ENCODE measurements around the gene RNF115. TPM values are rescaled to one million over a fixed set of nuclear protein-coding genes. Genes with fewer than 3 reads are reported as not detected.
A peak's percentile ranks its signal among the peaks of the same experiment; 100 is the strongest.

Gene RNF115
- total and polyA plus RNA-seq, 2 donors from 2014 or later = 12.3 to 18.0 TPM

GRCh38 chr1:145710291-145711027 is 113.4 kb downstream of the RNF115 start:
- H3K4me1 ChIP-seq (ENCODE audit: control insufficient read depth in 2 of 3, insufficient read depth in 2 of 3, low read depth in 1 of 3, low read length in 3 of 3) = peaks cover 4 to 35% (median 31%) of the 10 kb centered on the region in 3 donors
- H3K9me3 ChIP-seq (ENCODE audit: control insufficient read depth in 2 of 3, insufficient read depth in 1 of 3, low read length in 3 of 3) = no peaks in the 10 kb centered on the region
- FAIRE-seq = no peak
- no peaks in the 10 kb centered on the region for H3K36me3 ChIP-seq (ENCODE audit: control insufficient read depth in 2 of 3, insufficient read depth in 3 of 3, low read length in 3 of 3)
- H3K9ac ChIP-seq (ENCODE audit: low read length in 3 of 3) = no peak overlapping the region
- intact Hi-C loops (cut with DNase I) = no loop called here
- DNase-seq = no peak
- H3K27ac ChIP-seq (ENCODE audit: low read depth in 2 of 2, low read length in 2 of 2) = peak overlapping the region; percentile 87 to 88
- no peak overlapping the region for H3K4me3 ChIP-seq (ENCODE audit: low read length in 3 of 3)
- H3K27me3 ChIP-seq (ENCODE audit: control insufficient read depth, insufficient read depth, low read length) = no peaks in the 10 kb centered on the region
- TF ChIP-seq CTCF (IDR thresholded peaks at IDR 0.05; ENCODE audit: borderline replicate concordance, extremely low read depth, insufficient read depth) = no peak

GRCh38 chr1:145708063-145708462 is 115.8 kb downstream of the RNF115 start:
- Histone ChIP-seq H3K9me3 (ENCODE audit: control insufficient read depth in 2 of 3, insufficient read depth in 1 of 3, low read length in 3 of 3) (no peaks in the 10 kb centered on the region), H3K36me3 (ENCODE audit: control insufficient read depth in 2 of 3, insufficient read depth in 3 of 3, low read length in 3 of 3) (peaks cover 0 to under 1% (median 0%) of the 10 kb centered on the region in 3 donors), H3K27me3 (ENCODE audit: control insufficient read depth, insufficient read depth, low read length) (no peaks in the 10 kb centered on the region), H3K4me1 (ENCODE audit: control insufficient read depth in 2 of 3, insufficient read depth in 2 of 3, low read depth in 1 of 3, low read length in 3 of 3) (peaks cover 4 to 23% (median 18%) of the 10 kb centered on the region in 3 donors), H3K9ac (ENCODE audit: low read length in 3 of 3) (peak overlapping the region in 2 of 3 donors; percentile 12 to 55), H3K4me3 (ENCODE audit: low read length in 3 of 3) (peak overlapping the region in 2 of 3 donors; percentile 4 to 6), H3K27ac (ENCODE audit: low read depth in 2 of 2, low read length in 2 of 2) (peak overlapping the region; percentile 66 to 88)
- TF ChIP-seq CTCF (IDR thresholded peaks at IDR 0.05; ENCODE audit: borderline replicate concordance, extremely low read depth, insufficient read depth) = no peak
- FAIRE-seq (no peak), DNase-seq (peak in 1 of 5 donors; percentile 22)
- intact Hi-C loops (cut with DNase I) = no loop called here

- Histone ChIP-seq H3K27me3 (ENCODE audit: control insufficient read depth, insufficient read depth, low read length) (no peaks in the 10 kb centered on the region), H3K9me3 (ENCODE audit: control insufficient read depth in 2 of 3, insufficient read depth in 1 of 3, low read length in 3 of 3) (no peaks in the 10 kb centered on the region), H3K4me1 (ENCODE audit: control insufficient read depth in 2 of 3, insufficient read depth in 2 of 3, low read depth in 1 of 3, low read length in 3 of 3) (peaks cover 4 to 21% (median 18%) of the 10 kb centered on the region in 3 donors), H3K36me3 (ENCODE audit: control insufficient read depth in 2 of 3, insufficient read depth in 3 of 3, low read length in 3 of 3) (peaks cover 0 to 4% (median 0%) of the 10 kb centered on the region in 3 donors), H3K9ac (ENCODE audit: low read length in 3 of 3) (peak within 1 kb of the TSS; percentile 20 to 68 (median 56)), H3K27ac (ENCODE audit: low read depth in 2 of 2, low read length in 2 of 2) (peak within 1 kb of the TSS; percentile 82 to 88), H3K4me3 (ENCODE audit: low read length in 3 of 3) (peak within 1 kb of the TSS; percentile 45 to 79 (median 74))
- peak; percentile 46 to 83 (median 60) for DNase-seq
- TF ChIP-seq CTCF (IDR thresholded peaks at IDR 0.05; ENCODE audit: borderline replicate concordance, extremely low read depth, insufficient read depth) = no peak
- intact Hi-C loops (cut with DNase I) = no loop called here
- no peak for FAIRE-seq
These were observed 116.6 kb downstream of the RNF115 start, which contains the start of gene PDZK1 for GRCh38 chr1:145707183-145707867. Gene PDZK1, minus strand, starts transcription at chr1:145707368. Its CDS starts 19,347 bp downstream, at chr1:145688021.
